Transverse colon (tissue), 4 donors: Measurements from ENCODE around the gene ADGRG4.

Experiments used
- POLR2AphosphoS5 ChIP-seq, 3 donors: sonication (generic); formaldehyde crosslinking; IDR thresholded peaks; one replicate each; pipeline ENCODE4 v1.6.1; 2016; ENCODE audit warnings: antibody characterized with exemption in 3 of 3
- TF ChIP-seq, protein P1 (sequence below), 5 experiments: fragments of 200-600 bp in 3 of 5; fragments of 450-650 bp in 2 of 5; sonication (generic) in 3 of 5; IDR thresholded peaks; 1 replicate in 2 of 5; 2 replicates in 3 of 5; pipeline ENCODE4 v1.5.1; 2016 to 2017; ENCODE audit warnings: antibody characterized with exemption in 5 of 5, inconsistent platforms in 3 of 5, mild to moderate bottlenecking in 2 of 5, moderate library complexity in 1 of 5

DNA sequence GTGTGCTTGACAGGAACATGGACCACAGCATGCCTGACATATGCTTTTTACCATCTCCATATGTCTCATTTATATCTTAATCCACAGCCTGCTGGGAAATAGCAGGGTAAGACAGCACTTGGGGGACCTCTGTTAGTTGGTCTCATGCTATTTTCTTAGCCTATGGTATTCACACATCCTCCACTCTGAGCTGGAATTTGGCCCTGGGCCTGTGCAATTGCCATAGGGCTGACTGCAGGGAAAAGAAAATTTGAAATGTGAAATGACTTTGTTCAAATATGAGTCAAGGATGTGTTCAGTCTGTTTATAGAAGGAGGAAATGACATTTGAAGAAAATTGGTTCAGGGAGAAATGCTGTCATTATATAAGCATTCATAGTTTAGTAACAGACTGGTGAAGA lies 40.0 kb upstream of the ADGRG4 start:
- TF ChIP-seq POLR2AphosphoS5 (IDR thresholded peaks at IDR 0.05), result no peak
- TF ChIP-seq, protein P1, sequence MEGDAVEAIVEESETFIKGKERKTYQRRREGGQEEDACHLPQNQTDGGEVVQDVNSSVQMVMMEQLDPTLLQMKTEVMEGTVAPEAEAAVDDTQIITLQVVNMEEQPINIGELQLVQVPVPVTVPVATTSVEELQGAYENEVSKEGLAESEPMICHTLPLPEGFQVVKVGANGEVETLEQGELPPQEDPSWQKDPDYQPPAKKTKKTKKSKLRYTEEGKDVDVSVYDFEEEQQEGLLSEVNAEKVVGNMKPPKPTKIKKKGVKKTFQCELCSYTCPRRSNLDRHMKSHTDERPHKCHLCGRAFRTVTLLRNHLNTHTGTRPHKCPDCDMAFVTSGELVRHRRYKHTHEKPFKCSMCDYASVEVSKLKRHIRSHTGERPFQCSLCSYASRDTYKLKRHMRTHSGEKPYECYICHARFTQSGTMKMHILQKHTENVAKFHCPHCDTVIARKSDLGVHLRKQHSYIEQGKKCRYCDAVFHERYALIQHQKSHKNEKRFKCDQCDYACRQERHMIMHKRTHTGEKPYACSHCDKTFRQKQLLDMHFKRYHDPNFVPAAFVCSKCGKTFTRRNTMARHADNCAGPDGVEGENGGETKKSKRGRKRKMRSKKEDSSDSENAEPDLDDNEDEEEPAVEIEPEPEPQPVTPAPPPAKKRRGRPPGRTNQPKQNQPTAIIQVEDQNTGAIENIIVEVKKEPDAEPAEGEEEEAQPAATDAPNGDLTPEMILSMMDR (IDR thresholded peaks at IDR 0.05), result no peak
